Sigmoid colon (tissue), 7 donors: ENCODE results near the gene TUNAR. TPM values are rescaled to one million over a fixed set of nuclear protein-coding genes. Genes with fewer than 3 reads are reported as not detected.

Source experiments
- DNase-seq: peaks from one replicate; pipeline ENCODE4 v3.0.0-alpha.2; 2019
- H3K27ac ChIP-seq, 4 donors: fragments of 200-600 bp; sonication (generic); one replicate each; pipeline ENCODE4 v1.5.1; 2016 to 2019; ENCODE audit warnings: mild to moderate bottlenecking in 1 of 4
- H3K27me3 ChIP-seq, 3 donors: fragments of 200-600 bp; sonication (generic); one replicate each; pipeline ENCODE4 v1.5.1; 2019; ENCODE audit warnings: mild to moderate bottlenecking in 1 of 3
- H3K36me3 ChIP-seq, 4 donors: fragments of 200-600 bp; sonication (generic); one replicate each; pipeline ENCODE4 v1.5.1; 2016 to 2019
- H3K4me1 ChIP-seq, 4 donors: fragments of 200-600 bp; sonication (generic); one replicate each; pipeline ENCODE4 v1.5.1; 2017 to 2019
- H3K4me3 ChIP-seq, 4 donors: fragments of 200-600 bp; sonication (generic); one replicate each; pipeline ENCODE4 v1.5.1; 2017 to 2019; ENCODE audit warnings: mild to moderate bottlenecking in 2 of 4, moderate library complexity in 1 of 4
- H3K9me3 ChIP-seq, 4 donors: fragments of 200-600 bp in 3 of 4; sonication (generic) in 3 of 4; one replicate each; pipeline versions ENCODE4 v1.5.1 to v1.6.1; 2013 to 2019
- CTCF ChIP-seq, 4 experiments: fragments of 450-650 bp in 3 of 4; fragments of 200-600 bp in 1 of 4; IDR thresholded peaks; one replicate each; pipeline ENCODE4 v1.5.1; 2016 to 2019; ENCODE audit warnings: antibody characterized with exemption in 4 of 4, mild to moderate bottlenecking in 3 of 4, moderate library complexity in 2 of 4
- EP300 ChIP-seq, 4 donors: sonication (generic); formaldehyde crosslinking; IDR thresholded peaks; one replicate each; pipeline ENCODE4 v1.6.1; 2017; ENCODE audit warnings: antibody characterized with exemption in 4 of 4
- POLR2A ChIP-seq, 2 donors: fragments of 450-650 bp; IDR thresholded peaks; one replicate each; pipeline ENCODE4 v1.6.1; 2016; ENCODE audit warnings: antibody characterized with exemption in 2 of 2, mild to moderate bottlenecking in 2 of 2, moderate library complexity in 2 of 2
- POLR2AphosphoS5 ChIP-seq, 4 donors: sonication (generic); formaldehyde crosslinking; IDR thresholded peaks; one replicate each; pipeline ENCODE4 v1.6.1; 2017; ENCODE audit warnings: antibody characterized with exemption in 4 of 4
- WGBS, 2 donors: extraction: QIAGEN DNeasy Blood & Tissue Kit; methylation state at CpG; one replicate each; pipeline ENCODE4 v1.1.7; 2013; 5-methylcytosine and 5-hydroxymethylcytosine counted together
- intact Hi-C: fragments of 100-400 bp; cut with DNase I; formaldehyde crosslinking; loops from one replicate; pipeline ENCODE4 v1.15.1; 2023
- polyA plus RNA-seq, 3 donors: library from polyadenylated mRNA; stranded (reverse); fragments of 200-250 nt; gene quantifications; one replicate each; pipeline ENCODE4 v1.2.3, GENCODE V29; 2013
- total RNA-seq, 4 donors: library from RNA; depleted of rRNA; stranded (reverse); fragments of >200 nt; gene quantifications; one replicate each; pipeline ENCODE4 v1.1.0, GENCODE V29; 2016
- donor health status: healthy with polysubstance abuse.
- donor health status: Bipolar disorder and iron deficiency.
- donor health status: healthy.

Gene TUNAR
- total and polyA plus RNA-seq, 7 donors = 0.12 TPM; not detected in 6

- intact Hi-C loops = no loop called here
- DNase-seq = no peak
- no peaks in the 10 kb centered on the region for H3K27me3 ChIP-seq
- H3K36me3 ChIP-seq = no peaks in the 10 kb centered on the region
- no peak overlapping the region for H3K27ac ChIP-seq
- WGBS, 2 donors = 68 to 69% methylated on average over 6 of the region's 6 CpGs
- H3K4me3 ChIP-seq = no peak overlapping the region
- peaks cover 0 to 6% (median 0%) of the 10 kb centered on the region in 4 donors for H3K4me1 ChIP-seq
- no peaks in the 10 kb centered on the region for H3K9me3 ChIP-seq
- TF ChIP-seq CTCF (IDR thresholded peaks at IDR 0.05) (no peak), POLR2A (IDR thresholded peaks at IDR 0.05) (no peak), EP300 (IDR thresholded peaks at IDR 0.05) (no peak), POLR2AphosphoS5 (IDR thresholded peaks at IDR 0.05) (no peak)
These were observed 24.4 kb downstream of the TUNAR start for GRCh38 chr14:95901054-95901453.

- Histone ChIP-seq H3K27ac (no peak overlapping the region), H3K27me3 (no peaks in the 10 kb centered on the region), H3K36me3 (no peaks in the 10 kb centered on the region), H3K4me3 (no peak overlapping the region), H3K9me3 (no peaks in the 10 kb centered on the region), H3K4me1 (no peaks in the 10 kb centered on the region)
- 81 to 85% methylated on average over 10 of the region's 10 CpGs for WGBS, 2 donors
- no peak for TF ChIP-seq POLR2A (IDR thresholded peaks at IDR 0.05)
- no peak for TF ChIP-seq CTCF (IDR thresholded peaks at IDR 0.05)
- TF ChIP-seq POLR2AphosphoS5 (IDR thresholded peaks at IDR 0.05) = no peak
- no peak for TF ChIP-seq EP300 (IDR thresholded peaks at IDR 0.05)
- DNase-seq = no peak
- intact Hi-C loops = no loop called here
These were observed 25.7 kb downstream of the TUNAR start for GRCh38 chr14:95902273-95902826.

- 86 to 88% methylated on average over 5 of the region's 5 CpGs for WGBS, 2 donors
- no peak for DNase-seq
These were observed 26.5 kb downstream of the TUNAR start for GRCh38 chr14:95903165-95903564.

GRCh38 chr14:95903616-95904107 is 27.0 kb downstream of the TUNAR start:
- WGBS, 2 donors = 67 to 70% methylated on average over 4 of the region's 4 CpGs
- H3K4me1 ChIP-seq = no peaks in the 10 kb centered on the region
- H3K36me3 ChIP-seq = no peaks in the 10 kb centered on the region
- no peak for TF ChIP-seq CTCF (IDR thresholded peaks at IDR 0.05)
- TF ChIP-seq POLR2A (IDR thresholded peaks at IDR 0.05) = no peak
- TF ChIP-seq EP300 (IDR thresholded peaks at IDR 0.05) = no peak
- no peak for TF ChIP-seq POLR2AphosphoS5 (IDR thresholded peaks at IDR 0.05)
- peaks cover 0 to 2% (median 0%) of the 10 kb centered on the region in 3 donors for H3K27me3 ChIP-seq
- no peak overlapping the region for H3K27ac ChIP-seq
- no peak overlapping the region for H3K4me3 ChIP-seq
- intact Hi-C loops = no loop called here
- DNase-seq = no peak
- no peaks in the 10 kb centered on the region for H3K9me3 ChIP-seq

More at GRCh38 chr14:95903165-95903564, 26.5 kb downstream of the TUNAR start:
- Histone ChIP-seq H3K27me3 (no peaks in the 10 kb centered on the region), H3K27ac (no peak overlapping the region), H3K9me3 (no peaks in the 10 kb centered on the region), H3K36me3 (no peaks in the 10 kb centered on the region), H3K4me3 (no peak overlapping the region), H3K4me1 (no peaks in the 10 kb centered on the region)
- no peak for TF ChIP-seq EP300 (IDR thresholded peaks at IDR 0.05)
- no peak for TF ChIP-seq CTCF (IDR thresholded peaks at IDR 0.05)
- TF ChIP-seq POLR2A (IDR thresholded peaks at IDR 0.05) = no peak
- no peak for TF ChIP-seq POLR2AphosphoS5 (IDR thresholded peaks at IDR 0.05)
- intact Hi-C loops = no loop called here

- H3K27me3 ChIP-seq = peaks cover 0 to 2% (median 0%) of the 10 kb centered on the region in 3 donors
- intact Hi-C loops = no loop called here
- WGBS, 2 donors = 79 to 86% methylated on average over 4 of the region's 4 CpGs
These were observed 30.0 kb downstream of the TUNAR start for GRCh38 chr14:95906591-95906990.

More at GRCh38 chr14:95906591-95906990, 30.0 kb downstream of the TUNAR start:
- TF ChIP-seq POLR2AphosphoS5 (IDR thresholded peaks at IDR 0.05) (no peak), CTCF (IDR thresholded peaks at IDR 0.05) (no peak), POLR2A (IDR thresholded peaks at IDR 0.05) (no peak)
- Histone ChIP-seq H3K4me3 (no peak overlapping the region), H3K36me3 (no peaks in the 10 kb centered on the region), H3K27ac (no peak overlapping the region), H3K4me1 (no peaks in the 10 kb centered on the region), H3K9me3 (no peaks in the 10 kb centered on the region)
- DNase-seq = no peak
